Measurements from ENCODE around the gene COX20. TPM values are rescaled to one million over a fixed set of nuclear protein-coding genes. Genes with fewer than 3 reads are reported as not detected.

The COX20 gene
- total and polyA plus RNA-seq, 2 donors from 2014 or later: 45.4 to 171 TPM

DNA sequence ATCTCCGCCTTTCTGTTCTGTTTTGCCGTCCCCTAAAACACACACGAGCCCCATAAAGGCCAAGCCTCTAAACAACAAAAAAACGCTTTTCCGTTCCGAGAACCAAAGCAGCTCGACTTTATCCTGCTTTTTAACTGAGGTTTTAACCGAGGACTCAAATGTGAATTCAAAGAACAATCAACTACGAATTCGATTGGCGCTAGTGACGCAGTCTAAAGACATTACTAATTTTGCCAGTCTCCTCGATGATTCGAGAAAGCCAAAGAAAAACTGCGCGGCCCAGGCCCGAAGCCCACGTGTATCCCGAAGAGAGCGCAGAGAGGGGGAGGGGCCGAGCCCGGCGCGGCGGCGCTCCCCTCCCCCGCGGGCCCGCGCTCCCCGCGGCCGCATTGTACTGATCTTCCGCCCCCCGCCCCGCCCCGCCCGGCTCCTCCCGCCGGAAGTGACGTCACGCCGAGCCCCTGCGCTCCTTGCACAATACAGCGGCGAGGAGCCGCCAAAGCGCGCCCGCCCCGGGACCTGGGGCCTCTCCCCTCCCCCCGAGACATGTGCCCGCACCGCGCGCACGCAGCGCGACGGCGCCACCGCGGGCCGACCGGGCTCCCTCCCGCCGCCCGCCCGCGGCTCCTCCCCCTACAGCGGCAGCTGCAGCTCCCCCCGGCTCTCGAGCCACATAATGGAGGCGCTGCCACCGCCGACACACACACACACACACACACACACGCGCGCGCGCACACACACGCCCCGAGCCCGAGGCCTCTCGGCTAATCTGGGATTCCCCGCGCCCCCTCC, 27.4 kb downstream of the COX20 start:
- TF ChIP-seq, protein P1, sequence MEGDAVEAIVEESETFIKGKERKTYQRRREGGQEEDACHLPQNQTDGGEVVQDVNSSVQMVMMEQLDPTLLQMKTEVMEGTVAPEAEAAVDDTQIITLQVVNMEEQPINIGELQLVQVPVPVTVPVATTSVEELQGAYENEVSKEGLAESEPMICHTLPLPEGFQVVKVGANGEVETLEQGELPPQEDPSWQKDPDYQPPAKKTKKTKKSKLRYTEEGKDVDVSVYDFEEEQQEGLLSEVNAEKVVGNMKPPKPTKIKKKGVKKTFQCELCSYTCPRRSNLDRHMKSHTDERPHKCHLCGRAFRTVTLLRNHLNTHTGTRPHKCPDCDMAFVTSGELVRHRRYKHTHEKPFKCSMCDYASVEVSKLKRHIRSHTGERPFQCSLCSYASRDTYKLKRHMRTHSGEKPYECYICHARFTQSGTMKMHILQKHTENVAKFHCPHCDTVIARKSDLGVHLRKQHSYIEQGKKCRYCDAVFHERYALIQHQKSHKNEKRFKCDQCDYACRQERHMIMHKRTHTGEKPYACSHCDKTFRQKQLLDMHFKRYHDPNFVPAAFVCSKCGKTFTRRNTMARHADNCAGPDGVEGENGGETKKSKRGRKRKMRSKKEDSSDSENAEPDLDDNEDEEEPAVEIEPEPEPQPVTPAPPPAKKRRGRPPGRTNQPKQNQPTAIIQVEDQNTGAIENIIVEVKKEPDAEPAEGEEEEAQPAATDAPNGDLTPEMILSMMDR (IDR thresholded peaks at IDR 0.05; ENCODE audit: borderline replicate concordance, extremely low read depth, insufficient read depth): no peak

DNA sequence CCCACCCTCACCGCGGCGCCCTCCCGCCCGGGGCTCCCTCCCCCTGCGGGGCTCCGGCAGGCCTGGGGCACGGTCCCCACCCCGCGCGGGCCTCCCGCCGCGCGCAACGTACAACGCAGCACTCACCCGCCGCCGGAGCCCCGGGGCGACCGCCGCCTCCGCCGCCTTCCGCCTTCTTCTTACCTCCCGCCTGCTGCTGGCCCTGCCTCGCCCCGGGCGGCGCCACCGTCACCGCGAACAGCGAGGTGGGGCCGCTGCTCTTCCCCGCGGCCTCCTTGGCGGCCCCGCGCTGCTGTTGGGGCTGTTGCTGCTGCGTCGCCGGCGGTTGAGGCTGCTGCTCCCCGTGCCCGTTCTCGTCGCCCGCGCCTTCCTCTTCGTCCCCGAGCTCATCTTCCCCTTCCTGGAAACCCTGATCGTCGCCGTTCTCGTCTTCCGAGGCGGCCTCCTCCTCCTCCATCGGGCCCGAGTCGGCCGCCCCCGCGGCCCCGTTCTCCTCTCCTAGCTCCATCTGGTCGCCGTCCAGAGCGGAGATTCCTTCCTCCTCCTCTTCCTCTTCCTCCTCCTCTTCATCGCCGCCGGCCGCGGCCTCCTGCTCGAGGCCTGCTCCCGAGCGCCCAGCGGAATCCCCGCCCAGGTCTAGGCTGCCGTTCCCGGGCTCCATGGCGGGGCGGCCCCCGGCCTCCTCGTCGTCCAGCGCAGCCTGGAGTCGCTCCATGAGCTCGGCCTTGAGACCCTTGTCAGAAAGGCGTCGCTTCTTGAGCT, 28.2 kb downstream of the COX20 start:
- peak overlapping the region; percentile 72 to 92 (median 88) for H3K4me3 ChIP-seq (ENCODE audit: low read length in 3 of 3)
- intact Hi-C loops (cut with DNase I): no loop called here
- H3K36me3 ChIP-seq (ENCODE audit: control insufficient read depth in 2 of 3, insufficient read depth in 3 of 3, low read length in 3 of 3): peaks cover 6 to 20% (median 16%) of the 10 kb centered on the region in 3 donors
- TF ChIP-seq, protein P1 (IDR thresholded peaks at IDR 0.05; ENCODE audit: borderline replicate concordance, extremely low read depth, insufficient read depth): no peak
- FAIRE-seq: no peak
- peak in 1 of 5 donors; percentile 90 for DNase-seq
- H3K4me1 ChIP-seq (ENCODE audit: control insufficient read depth in 2 of 3, insufficient read depth in 2 of 3, low read depth in 1 of 3, low read length in 3 of 3): peaks cover 9 to 20% (median 17%) of the 10 kb centered on the region in 3 donors
- no peaks in the 10 kb centered on the region for H3K27me3 ChIP-seq (ENCODE audit: control insufficient read depth, insufficient read depth, low read length)
- peak overlapping the region; percentile 78 to 100 (median 99) for H3K9ac ChIP-seq (ENCODE audit: low read length in 3 of 3)
- H3K27ac ChIP-seq (ENCODE audit: low read depth in 2 of 2, low read length in 2 of 2): peak overlapping the region; percentile 99 to 100
- no peaks in the 10 kb centered on the region for H3K9me3 ChIP-seq (ENCODE audit: control insufficient read depth in 2 of 3, insufficient read depth in 1 of 3, low read length in 3 of 3)

More for the DNA sequence above, 27.4 kb downstream of the COX20 start:
- Histone ChIP-seq H3K27ac (ENCODE audit: low read depth in 2 of 2, low read length in 2 of 2) (peak overlapping the region; percentile 99 to 100), H3K9ac (ENCODE audit: low read length in 3 of 3) (peak overlapping the region; percentile 86 to 100 (median 94)), H3K4me1 (ENCODE audit: control insufficient read depth in 2 of 3, insufficient read depth in 2 of 3, low read depth in 1 of 3, low read length in 3 of 3) (peaks cover 9 to 24% (median 17%) of the 10 kb centered on the region in 3 donors), H3K36me3 (ENCODE audit: control insufficient read depth in 2 of 3, insufficient read depth in 3 of 3, low read length in 3 of 3) (peaks cover 10 to 28% (median 24%) of the 10 kb centered on the region in 3 donors), H3K9me3 (ENCODE audit: control insufficient read depth in 2 of 3, insufficient read depth in 1 of 3, low read length in 3 of 3) (no peaks in the 10 kb centered on the region), H3K4me3 (ENCODE audit: low read length in 3 of 3) (peak overlapping the region; percentile 72 to 99 (median 95)), H3K27me3 (ENCODE audit: control insufficient read depth, insufficient read depth, low read length) (no peaks in the 10 kb centered on the region)
- intact Hi-C loops (cut with DNase I): no loop called here
- FAIRE-seq (no peak), DNase-seq (peak; percentile 96 to 99 (median 98))

DNA sequence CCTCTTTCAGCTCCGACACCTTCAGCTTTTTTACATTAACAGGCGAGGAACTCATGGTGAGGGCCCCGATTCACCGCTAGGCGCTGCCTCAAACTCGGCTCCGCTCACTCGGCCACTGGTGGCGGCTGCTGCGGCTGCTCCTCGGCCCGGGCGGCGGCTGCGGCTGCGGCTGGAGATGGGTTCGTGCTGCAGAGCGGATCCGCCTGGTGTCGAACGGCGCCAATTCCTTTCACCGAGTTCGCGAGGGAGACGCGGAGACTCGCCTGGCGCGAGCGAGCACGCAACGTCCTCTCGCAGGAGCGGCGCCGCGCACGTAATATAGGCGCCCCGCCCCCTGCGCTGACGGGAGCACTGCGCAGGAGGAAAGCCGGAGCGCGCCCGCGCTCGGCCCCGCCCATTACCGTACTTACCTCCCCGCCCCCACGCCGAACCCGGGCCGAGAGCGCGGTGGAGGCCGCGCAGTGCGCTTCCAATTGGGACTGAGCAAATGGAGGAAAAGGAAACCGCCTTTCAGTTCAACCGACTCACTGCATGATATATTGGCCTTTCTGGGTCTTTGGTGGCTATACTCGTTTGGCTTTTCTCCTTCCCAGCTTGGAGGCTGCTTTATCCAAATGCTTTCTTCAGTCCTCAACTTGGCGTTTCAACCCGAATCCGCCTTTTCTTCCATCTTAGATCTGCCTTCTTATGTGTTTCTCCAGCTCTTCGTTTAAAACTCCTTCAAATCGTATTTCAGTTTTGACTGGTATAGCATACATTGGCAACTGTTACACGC, 29.0 kb downstream of the COX20 start, which contains the start of gene HNRNPU:
HNRNPU (minus strand) TSS at position 291 of the 775 bp plus-strand sequence; CDS start at position 55, 236 bp downstream.
- Histone ChIP-seq H3K27ac (ENCODE audit: low read depth in 2 of 2, low read length in 2 of 2) (peak within 1 kb of the TSS; percentile 99 to 100), H3K9ac (ENCODE audit: low read length in 3 of 3) (peak within 1 kb of the TSS; percentile 95 to 100 (median 99)), H3K9me3 (ENCODE audit: control insufficient read depth in 2 of 3, insufficient read depth in 1 of 3, low read length in 3 of 3) (no peaks in the 10 kb centered on the region), H3K4me3 (ENCODE audit: low read length in 3 of 3) (peak within 1 kb of the TSS; percentile 72 to 96 (median 92)), H3K4me1 (ENCODE audit: control insufficient read depth in 2 of 3, insufficient read depth in 2 of 3, low read depth in 1 of 3, low read length in 3 of 3) (peaks cover 9 to 20% (median 17%) of the 10 kb centered on the region in 3 donors), H3K27me3 (ENCODE audit: control insufficient read depth, insufficient read depth, low read length) (no peaks in the 10 kb centered on the region), H3K36me3 (ENCODE audit: control insufficient read depth in 2 of 3, insufficient read depth in 3 of 3, low read length in 3 of 3) (peaks cover 4 to 14% (median 13%) of the 10 kb centered on the region in 3 donors)
- DNase-seq (peak; percentile 96 to 99 (median 98)), FAIRE-seq (no peak)
- TF ChIP-seq, protein P1 (IDR thresholded peaks at IDR 0.05; ENCODE audit: borderline replicate concordance, extremely low read depth, insufficient read depth): peak; percentile 29
- intact Hi-C loops (cut with DNase I): no loop called here

Data from kidney (tissue), 14 donors.